Body of pancreas (tissue), 4 donors: Measurements from ENCODE around the gene RBCK1.

Experiments
- CTCF ChIP-seq, 7 experiments: fragments of 450-650 bp in 4 of 7; fragments of 200-600 bp in 3 of 7; sonication (generic) in 3 of 7; IDR thresholded peaks; one replicate each; pipeline ENCODE4 v1.5.1; 2016 to 2019; ENCODE audit warnings: antibody characterized with exemption in 7 of 7
- POLR2A ChIP-seq, 3 donors: fragments of 450-650 bp; IDR thresholded peaks; one replicate each; pipeline ENCODE4 v1.6.1; 2016; ENCODE audit warnings: antibody characterized with exemption in 3 of 3, mild to moderate bottlenecking in 2 of 3

GRCh38 chr20:469746-470490, 61.8 kb downstream of the RBCK1 start:
- TF ChIP-seq POLR2A (IDR thresholded peaks at IDR 0.05), result no peak
- TF ChIP-seq CTCF (IDR thresholded peaks at IDR 0.05), result no peak
